GM19452 (cell line): ENCODE measurements around the gene MAN1B1.

Experiments used
- ATAC-seq: cut with Tn5 transposase; IDR thresholded peaks from one replicate; pipeline ENCODE4 v1.9.1; 2021; ENCODE audit not compliant: unreplicated experiment

The MAN1B1 gene

DNA sequence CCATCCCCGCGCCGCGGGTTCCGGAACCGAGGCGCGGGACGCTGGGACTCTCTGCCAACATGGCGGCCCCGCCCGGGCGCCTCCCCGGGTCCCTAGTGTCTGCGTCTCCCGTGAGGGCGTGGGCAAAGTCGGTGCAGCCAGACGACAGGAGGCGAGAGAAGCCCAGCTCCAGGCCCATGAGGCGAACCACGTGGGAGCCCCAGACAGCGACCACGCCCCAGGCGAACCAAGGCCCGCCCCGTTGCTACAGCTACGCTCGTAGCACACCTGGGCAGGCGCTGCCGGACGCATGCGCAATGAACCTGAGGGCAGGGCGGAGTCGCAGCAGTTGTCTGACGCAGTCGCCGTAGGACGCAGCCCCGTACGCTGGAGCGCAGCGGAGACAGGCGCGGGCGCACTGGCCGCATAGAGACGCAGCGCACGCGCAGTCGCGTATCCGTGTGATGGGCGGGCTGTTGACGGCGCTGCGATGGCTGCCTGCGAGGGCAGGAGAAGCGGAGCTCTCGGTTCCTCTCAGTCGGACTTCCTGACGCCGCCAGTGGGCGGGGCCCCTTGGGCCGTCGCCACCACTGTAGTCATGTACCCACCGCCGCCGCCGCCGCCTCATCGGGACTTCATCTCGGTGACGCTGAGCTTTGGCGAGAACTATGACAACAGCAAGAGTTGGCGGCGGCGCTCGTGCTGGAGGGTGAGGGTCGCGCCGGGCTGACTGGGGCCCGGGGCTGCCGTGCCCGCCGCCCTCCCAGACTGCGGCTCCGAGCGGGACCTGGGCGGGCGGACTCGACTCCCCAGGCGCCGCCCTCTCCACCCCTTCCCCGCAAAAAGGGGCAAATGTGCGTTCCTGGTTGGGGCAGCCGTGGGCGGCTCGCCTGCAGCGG lies at the start of gene MAN1B1:
Gene MAN1B1, plus strand, starts transcription at position 455 of the 878 bp plus-strand sequence. Its CDS starts 15 bp downstream, at position 470.
- ATAC-seq: peak; percentile 86

DNA sequence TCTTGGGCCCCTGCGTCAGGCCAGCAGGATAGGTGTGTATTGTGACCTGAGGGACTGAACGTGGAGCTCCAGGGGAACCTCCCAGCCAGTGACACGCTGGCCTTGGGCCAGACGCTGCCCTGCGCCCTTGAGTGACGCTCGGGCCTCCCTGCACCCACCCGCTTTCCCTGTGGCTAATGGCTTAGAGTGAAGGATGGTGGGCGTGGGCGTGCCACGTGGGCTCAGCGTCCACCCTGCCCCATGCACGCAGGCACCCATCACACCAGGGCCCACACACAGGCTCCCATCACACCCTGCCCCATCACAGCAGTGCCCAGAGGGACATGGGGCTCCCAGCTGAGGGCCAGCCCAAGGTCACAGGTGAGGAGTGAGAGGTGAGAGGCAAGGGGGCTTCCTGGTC lies 49.8 kb upstream of the MAN1B1 start:
- no peak for ATAC-seq

DNA sequence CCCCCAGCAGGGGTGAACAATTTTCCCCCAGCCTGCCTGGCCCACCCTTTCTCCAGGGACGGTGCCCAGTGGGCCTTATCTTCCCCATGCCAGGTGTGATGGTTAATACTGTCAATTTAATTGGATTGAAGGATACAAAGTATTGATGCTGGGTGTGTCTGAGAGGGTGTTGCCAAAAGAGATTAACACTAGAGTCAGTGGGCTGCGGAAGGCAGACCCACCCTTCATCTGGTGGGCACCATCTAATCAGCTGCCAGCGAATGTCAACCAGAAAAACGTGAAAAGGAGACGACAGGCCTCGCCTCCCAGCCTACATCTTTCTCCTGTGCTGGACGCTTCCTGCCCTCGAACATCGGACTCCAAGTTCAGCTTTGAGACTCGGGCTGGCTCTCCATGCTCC lies 49.3 kb upstream of the MAN1B1 start:
- ATAC-seq: no peak

DNA sequence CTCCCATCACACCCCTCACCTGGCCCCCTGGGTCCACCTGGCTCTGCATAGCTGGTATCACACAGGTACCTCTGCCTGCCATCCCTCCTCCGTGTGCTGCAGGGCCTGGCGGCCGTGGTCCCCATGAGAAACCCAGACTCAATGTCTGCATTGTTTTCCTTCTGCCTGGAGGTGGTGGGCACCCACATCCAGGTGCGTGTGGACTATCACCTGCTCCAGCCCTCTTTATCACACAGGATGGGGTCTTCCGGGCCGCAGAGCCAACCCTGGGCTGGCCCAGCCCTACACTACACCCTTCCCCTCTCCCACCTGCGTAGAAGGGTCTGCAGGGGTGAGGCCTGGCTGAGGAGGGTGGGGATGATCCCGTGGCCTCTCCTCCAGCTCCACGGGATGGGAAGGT lies 47.9 kb upstream of the MAN1B1 start:
- no peak for ATAC-seq

DNA sequence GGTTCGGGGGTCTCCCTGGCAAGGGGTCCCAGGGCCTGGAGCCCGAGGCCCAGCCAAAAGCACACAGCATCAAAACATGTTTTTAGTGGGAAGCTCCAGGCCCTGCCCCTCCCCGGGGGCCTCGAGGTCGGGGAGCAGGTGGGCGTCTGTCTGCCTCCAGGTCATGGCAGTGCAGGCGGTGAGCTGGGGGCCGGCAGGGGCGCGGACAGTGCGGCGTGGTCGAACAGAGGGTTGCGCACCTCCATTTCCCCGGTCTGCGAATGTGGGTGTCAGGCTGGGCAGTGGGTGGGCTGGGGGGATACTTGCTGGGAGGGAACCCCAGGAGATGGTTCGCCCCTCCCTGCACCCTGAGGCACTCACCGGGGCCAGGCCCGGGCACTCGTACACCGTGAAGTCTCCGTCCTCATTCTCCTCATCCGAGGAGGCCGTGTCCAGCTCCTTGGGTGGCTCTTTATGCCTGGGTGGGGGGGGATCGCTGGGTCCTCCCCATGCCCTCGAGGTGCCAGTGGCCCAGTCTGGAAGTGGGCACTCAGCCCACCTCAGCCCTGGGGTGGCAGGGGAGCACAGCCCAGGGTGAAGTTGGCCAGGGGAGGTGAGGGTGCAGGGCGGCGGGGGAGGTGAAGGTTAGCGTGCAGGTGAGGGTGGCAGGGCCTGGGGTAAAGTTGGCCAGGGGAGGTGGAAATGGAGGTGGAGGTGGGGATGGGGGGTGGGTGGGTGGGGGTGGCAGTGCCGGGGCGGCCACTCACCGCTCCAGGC lies 47.0 kb upstream of the MAN1B1 start:
- ATAC-seq: no peak

DNA sequence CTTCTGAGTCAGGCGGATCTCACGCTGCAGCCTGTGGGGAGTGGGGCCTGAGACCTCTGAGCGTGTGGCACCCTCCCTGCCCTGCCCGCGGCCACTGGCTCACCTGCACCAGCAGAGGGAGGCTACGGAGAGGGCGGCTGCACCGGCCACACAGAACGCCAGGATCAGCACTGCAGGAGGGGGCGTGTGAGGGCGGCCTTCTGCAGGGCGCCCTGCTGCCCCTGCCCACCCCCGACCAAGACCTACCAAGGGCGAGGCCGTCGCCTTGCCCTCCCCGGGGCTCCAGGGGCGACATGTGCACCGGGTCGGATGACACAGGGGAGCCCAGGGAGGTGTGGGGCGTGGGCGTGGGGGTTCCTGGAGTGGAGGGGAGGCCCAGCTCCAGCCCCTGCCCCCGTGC lies 46.2 kb upstream of the MAN1B1 start:
- ATAC-seq: no peak

DNA sequence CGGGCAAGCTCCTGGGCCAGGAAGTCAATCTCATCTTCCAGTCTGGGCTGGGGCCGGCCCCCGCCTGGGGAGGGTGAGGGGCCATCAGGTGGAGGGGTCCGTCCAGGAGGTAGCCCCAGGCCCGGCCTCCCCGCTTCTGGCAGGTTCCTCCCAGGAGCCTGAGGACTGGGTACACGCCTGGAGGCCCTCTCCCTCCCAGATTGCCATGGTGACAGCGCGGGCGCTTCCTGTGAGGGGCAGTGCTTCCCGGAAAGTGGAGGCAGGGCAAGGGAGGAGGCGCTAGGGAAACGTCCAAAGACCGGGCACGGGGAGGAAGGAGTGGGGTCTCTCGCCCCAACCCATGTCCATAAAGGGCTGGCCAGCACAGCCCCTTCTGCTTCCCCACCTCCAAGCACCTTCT lies 45.7 kb upstream of the MAN1B1 start:
- no peak for ATAC-seq

DNA sequence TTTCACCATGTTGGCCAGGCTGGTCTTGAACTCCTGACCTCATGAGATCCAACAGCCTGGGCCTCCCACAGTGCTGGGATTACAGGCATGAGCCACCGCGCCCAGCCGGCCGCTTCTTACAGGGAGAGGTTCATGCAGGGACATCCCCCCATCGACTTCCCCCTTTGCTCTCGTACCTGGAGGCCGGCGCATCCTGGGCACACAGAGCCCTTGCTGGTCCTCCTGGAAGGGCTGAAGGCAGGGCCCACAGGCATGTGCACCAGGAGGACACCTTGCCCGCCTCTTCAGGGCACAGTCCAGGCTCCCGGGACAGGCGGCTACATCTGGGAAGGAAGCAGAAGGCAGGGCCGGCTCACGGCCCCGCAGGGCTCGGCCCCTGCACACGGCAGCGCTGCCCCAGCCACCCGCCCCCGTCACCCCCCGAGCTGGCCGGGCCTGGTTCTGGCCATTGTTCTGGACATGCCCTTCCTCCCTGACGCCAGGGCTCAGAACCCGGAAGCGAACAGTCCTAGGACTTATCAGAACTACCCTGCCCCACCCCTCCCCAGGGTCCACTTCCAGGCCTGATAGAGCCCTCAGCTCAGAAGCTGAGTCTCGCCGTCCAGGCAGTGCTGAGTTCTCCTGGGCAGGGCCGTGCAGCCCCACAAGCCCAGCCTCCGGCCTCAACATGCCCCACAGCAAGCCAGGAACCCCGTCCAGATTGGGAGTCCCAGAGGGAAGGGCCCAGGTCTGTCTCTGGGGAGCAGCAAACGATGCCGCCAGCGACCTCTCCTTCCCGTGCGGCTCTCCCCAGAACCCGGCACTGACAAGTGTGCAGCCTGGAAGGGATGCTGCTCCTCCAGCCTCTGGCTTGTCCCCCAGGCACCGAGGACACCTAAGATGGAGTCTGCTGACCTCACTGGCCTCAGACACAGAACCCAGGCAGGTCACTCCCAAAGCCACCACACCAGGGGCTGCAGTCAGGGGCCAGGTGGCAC lies 43.7 kb upstream of the MAN1B1 start:
- no peak for ATAC-seq

DNA sequence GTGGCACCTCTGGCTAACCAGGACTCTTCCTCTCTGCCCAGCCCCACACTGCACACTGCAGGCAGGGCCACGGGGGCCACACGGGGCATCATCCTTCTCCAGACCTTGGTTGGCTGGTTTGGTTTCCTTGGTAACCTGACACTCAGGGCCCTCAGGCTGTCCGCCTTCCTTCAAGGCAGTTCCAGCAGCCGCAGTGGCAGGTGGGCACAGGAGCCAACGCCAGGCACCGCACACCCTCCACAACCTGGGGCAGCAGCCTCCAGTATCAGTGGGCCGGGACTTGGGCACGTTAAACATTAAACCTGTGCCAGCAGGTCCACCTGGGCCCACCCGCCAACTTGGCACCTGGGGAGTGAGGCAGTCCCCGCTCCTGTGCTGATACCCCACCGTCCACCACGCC lies 42.7 kb upstream of the MAN1B1 start:
- no peak for ATAC-seq

DNA sequence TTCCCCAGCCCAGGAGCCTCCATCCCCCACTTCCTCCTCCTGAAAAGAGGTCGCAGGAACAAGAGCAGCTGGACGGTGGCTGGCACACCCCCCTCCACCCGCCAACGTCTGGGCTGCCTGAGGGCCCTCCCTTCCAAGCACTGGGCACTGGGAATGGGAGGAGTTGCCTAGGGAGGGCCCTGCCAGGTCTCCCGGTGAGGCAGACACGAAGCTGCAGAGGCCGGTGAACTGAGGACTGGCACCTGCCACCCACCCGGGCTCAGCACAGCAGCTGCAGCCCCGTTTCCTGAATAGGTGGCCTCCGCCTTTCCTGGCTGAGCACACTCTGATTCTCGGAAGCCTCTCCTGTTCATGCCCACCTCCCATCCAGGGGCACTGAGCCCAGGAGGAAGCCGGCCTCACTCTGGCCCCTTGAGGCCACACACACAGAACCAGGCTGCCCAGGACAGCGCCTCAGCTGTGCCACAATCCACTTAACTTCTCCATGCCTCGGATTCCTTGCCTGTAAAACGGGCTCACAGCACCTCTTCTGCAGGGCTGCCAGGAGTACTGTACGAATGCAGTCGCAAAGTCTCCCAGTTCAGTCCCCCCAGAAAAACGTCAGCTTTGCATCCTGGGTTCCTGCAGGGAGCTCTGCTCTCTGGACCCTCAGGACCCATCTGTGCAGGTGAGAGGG lies 42.1 kb upstream of the MAN1B1 start:
- no peak for ATAC-seq

DNA sequence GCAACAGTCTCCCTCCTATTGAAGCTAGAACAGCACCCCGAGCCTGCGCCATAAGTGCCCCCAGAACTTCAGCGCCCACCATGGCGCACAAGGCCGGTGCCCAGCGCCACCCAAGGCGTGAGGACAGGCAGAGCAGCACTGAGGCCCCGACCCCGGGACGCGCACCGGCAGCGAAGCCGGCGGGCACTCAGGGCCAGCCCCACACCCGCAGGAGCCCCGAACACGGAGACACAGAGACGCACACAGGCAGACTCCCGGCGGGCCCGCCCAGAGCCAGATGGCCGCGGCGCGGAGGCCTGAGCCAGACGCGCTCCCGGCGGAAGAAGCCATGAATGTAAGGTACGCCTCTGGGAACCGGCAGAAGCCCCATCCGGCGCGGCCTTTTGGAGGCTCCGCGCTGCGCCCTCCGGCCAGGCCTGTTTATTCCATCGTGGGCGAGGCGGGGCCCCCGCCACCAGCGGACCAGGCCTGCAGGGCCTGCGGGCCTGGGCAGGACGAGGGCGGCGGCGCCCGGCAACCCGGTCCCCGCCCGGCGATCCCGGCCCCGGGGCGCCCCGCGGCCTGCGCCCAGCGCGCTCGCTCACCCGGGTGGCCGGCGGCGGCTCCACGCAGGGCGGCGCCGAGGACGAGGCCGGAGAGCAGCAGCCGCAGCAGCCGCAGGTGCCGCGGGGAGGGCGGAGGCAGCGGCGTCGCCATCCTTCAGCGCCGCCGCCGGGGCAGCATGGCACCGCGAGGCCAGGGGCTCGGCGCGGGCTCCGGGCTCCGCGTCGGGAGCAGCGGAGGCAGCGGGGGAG lies 41.3 kb upstream of the MAN1B1 start:
- ATAC-seq: no peak

DNA sequence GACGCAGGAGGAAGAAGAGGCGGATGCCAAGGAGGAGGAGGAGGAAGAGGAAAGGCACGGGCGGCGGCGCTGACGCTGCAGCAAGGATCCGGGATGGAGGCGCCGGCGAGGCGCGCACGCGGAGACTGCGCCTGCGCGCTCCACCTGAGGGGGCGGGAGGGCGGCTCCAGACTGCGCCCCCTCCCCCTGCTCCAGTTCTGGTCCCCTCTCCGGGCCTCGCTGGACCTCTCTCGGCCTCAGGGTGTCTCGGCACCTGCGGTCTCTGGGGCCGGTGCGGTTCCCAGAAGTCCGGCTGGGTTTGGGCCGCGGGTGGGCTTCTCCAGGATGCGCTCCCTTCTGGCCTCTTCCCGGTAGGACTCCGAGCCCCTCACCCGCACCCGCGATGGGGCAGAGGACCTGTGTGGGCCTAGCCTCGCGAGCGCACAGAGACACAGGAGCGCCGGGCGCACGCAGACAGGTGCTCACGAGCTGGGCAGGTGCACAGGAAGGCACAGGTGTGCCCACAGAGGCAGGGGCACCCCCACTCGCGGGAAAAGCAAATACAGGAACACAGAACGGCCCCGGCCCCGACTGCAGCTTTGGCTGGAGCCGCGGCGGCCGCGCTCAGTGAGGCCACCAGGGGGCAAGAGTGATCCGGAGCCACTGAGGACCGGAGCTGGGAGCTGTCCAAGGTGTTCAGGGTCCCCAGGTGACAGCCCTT lies 40.5 kb upstream of the MAN1B1 start, which contains the start of gene NPDC1:
Gene NPDC1, minus strand, starts transcription at position 90 of the 700 bp plus-strand sequence. CDS start 188 bp downstream, outside the sequence.
- no peak for ATAC-seq

DNA sequence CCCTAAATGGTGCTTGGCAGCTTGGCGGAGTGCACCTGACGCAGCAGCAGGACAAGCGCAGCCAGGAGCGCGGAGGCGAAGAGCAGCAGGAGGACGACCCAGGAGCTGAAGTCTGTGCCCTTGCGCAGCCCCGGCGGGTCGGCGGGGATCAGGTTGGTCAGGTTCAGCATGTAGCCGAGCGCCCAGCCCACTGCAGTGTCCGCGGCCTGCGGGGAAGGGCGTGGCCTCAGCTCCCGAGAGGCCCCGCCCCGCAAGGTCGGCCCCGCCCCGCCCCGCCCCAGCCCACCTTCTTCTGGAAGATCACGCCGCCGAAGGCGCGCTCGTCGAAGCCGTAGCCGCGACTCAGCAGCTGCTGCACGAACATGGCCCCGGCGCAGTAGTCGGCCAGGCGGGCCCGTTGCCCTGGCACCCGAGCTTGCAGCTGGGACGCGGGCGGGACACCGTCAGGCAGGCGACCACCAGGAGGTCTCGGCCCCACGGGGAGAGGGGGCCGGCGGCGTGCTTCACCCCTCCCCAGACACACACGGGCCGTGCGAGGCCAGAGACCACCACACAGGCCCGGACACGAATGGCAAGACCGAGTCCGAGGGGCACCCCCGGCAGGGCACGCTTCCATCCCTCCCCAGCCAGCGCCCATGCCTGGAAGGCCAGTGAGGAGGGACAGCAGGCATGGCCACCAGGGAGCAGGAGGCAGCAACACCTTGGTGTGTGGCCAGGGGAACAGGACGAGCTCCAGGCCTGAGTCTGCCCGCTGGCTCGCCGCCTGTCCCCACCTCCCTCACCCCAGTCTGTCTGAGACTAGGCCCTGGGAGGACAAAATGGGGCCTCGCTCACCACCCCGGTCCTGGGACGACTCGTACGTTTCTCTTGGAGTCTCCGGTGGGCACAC lies 37.9 kb upstream of the MAN1B1 start:
- ATAC-seq: no peak

DNA sequence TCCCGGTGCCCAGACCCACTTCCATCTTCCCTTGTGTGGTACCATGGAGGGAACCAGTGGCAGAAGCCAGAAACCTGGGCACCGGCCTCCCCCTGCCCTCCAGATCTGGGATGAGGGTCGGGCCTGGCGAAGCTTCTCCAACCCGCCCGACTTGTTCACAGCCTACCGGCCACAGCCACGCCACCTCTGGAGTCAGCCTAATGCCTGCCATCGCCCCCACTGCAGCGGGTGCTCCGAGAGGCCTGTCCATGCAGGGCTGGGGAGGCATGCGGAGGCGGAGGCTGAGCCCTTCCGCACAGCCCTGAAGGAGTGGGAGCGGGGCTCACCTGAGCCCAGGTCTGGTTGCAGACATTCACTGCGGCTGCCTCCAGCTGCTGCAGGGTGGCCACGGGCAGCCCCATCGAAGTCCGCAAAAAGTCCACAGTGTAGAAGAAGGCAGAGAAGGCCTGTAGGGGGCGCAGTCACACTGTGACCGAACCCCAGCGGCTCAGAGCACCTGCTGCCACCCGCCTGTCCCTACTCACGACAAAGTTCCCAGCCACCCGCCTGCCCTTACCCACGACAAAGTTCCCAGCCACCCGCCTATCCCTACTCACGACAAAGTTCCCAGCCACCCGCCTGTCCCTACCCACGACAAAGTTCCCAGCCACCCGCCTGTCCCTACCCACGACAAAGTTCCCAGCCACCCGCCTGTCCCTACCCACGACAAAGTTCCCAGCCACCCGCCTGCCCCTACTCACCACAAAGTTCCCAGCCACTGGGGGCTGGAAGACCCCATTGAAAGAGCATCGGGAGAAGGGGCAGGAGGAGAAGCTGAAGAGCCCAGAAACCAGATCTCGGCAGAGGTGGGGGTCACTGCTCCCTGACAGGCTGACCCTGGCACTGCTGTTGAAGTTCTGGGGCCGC lies 37.0 kb upstream of the MAN1B1 start:
- no peak for ATAC-seq

DNA sequence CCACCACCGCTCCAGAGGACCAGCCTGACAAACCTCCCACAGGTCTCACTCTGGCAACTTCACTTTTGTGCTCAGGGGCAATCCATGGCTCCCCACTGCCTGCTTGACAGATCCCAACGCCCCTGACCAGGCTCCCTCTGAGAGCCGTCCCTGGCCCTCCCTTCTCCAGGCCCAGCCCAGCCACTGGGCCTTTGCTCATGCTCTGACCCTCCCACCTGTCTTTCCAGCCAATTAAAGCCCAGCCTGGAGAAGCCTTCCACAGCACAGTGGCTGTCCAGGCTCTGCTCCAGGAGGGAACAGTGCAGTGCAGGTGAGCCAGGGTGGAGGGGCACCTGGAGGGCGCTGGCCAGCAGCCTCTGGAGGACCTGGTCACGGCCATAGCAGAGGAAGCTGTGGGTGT lies 36.2 kb upstream of the MAN1B1 start:
- no peak for ATAC-seq

DNA sequence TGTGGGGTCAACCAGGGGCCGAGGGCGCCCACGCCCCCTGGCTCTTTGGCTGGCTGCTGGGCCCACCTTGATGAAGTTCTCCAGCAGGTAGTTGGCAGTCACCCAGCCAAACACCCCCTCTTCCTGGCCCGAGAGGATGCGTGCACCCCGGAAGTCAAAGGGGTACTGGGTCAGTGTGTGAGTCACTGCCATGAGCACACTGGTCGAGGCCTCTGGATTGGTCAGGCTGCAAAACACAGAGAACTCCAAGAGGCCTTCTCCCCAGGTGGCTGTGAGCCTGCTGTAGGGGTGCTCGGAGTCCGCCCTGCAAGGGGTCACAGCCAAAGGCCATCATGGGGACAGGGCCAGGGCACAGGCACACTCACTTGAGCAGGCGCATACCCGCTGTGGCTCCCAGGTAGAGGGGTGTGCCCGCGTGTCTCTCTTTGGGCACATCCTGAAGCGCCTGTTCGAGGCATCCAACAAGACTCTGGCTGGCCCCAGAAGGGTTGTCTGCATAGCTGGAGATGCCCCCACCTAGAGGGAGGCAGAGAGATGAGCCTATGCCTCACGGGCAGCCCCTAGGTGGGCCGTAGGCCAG lies 35.5 kb upstream of the MAN1B1 start:
- ATAC-seq: no peak

DNA sequence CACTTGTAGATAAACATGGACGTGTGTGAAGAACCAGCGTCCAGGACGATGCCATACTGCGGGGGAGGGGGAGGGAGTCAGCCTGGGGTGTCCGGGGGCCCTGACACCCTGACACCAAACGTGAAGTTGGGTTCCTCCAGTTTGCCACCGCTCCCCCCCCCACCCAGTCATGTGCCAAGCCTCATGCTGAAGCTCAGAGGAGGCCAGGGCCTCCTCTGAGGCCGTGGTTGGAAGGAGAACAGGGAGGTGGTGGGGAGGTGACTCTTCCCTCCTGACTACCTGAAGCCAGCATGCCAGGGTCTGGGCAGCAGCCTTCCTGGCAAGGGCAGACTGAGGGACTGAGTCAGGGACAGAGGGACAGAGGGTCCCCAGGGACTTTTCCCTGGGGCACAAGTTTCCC lies 34.5 kb upstream of the MAN1B1 start:
- ATAC-seq: no peak
